HG03342 (cell line): ENCODE data around the gene MYO5B.

ENCODE experiments used
- ATAC-seq: cut with Tn5 transposase; IDR thresholded peaks from one replicate; pipeline ENCODE4 v1.9.1; 2021; ENCODE audit warnings: mild to moderate bottlenecking, moderate library complexity; ENCODE audit not compliant: unreplicated experiment

Gene MYO5B

DNA sequence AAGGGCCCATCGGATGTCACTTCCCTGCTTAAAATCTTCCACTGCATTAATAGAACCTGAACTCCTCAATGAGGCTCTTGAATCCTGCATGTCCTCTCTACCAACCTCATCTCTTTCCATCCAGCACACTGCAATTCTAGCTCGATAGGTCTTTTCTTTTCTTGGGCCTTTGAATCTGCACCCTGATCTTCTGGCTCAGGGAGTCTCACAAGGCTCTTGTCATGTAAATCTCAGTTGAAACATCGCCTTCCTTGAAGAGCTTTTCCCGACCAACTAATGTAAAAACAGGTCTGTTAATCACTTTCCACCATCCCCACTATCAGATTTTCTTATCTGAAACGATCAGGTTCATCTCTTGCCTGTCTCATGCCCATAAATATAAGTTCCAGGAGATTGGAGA, 120.5 kb downstream of the MYO5B start:
- no peak for ATAC-seq

DNA sequence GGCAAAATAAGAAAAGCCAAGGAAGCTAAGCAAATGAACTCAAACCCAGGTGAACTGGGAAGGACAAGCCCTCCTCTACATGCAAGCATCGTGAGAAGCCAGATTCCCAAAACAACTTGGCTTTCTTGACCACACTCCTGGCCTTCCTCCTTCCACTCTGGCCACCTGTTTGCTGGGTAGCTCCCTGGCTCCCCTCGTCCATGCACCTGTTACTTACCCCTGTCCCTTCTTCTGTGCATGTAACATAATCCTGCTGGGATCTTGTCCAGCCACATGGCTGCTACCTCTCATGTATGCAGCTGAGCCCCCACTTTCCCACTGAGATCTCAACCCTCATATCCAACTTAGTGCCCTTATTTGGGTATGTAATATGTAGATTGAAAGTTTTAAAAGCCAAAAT, 121.6 kb downstream of the MYO5B start:
- ATAC-seq = no peak

DNA sequence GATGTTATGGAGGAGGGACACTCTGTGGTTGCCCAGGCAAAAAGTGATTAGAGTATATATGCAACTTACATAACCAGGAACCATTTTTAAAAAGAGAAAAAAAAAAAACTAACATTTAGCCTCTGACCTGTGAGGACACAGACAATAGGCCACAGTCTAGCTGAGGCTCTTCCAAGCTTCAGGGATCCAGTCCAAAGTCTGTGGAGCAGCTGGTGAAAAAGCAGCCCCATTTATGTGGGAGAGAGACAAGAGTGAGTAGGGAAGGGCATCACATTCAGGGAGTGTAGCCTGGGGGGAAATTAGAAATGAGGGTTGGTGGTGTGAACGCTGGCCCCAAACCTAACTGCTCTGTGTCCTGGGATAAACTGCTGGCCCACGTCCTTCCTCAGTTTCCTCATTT, 122.8 kb downstream of the MYO5B start:
- ATAC-seq = no peak

DNA sequence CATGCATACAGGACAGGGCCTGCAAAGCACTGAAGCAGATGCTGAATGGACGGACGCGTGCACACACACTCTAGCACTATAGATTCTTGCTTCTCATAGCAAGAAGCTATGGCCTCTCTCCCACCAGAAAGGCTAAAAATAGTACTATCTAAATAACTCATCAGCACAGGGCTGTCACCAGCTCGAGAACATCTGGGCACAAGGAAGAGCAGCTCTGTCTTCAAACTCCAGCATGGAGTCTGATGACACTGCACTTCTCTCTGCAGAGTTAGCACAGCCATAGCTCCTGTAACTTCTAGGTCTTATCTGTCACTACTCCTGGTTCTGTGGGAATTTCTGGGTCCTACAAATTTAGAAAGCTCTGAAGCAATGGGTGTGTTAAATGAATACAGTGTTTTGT, 123.5 kb downstream of the MYO5B start:
- ATAC-seq = no peak

DNA sequence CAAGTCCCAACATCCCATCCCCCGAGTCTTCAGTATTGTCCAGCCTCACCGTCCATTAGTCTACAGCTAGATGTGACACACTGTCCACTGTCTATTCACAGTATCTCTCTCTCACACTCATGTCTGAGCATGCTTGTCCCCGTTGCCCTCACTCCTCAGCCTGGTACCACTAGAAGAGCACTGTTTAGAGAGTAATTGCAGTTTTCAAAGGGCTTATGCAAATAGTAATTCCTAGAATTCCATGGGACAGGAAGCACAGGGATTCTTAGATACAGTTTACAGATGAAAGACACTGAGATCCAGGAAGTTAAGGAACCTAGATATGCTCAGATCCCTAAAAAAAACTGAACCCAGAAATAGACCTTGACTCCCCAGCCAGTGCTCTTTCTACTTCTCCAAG, 125.5 kb downstream of the MYO5B start:
- no peak for ATAC-seq

DNA sequence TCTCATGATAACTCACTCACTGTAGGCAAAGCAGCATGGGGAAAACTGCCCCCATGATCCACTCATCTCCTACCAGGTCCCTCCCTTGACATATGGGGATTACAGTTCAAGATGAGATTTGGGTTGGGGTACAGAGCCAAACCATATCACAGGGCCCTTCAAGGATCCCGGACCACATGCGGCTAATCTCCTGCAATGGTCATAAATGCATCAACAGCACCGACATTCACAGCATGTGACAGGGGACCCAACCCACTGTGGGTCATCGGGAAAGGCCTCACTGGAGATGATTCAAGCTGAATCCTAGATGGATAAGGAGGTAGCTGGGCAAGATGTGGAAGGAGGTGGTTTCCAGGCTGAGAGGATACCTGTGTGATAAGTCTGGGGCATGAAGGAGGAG, 129.4 kb downstream of the MYO5B start:
- ATAC-seq = no peak

DNA sequence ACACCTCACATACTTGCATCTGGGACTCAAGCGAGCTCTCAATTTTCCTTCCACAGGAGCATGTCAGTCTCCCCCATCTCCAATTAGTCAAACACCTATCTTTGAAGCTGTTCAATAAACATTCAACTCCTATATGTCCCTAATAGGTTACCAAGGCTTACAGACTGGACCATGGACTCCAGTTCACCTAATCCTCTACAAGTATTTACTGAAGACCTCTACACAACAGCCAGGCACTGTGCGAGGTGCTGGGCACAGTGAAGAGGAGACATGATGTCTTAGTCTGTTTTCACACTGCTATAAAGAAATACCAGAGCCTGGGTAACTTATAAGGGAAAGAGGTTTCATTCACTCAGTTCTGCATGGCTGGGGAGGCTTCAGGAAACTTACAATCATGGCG, 129.9 kb downstream of the MYO5B start:
- no peak for ATAC-seq

DNA sequence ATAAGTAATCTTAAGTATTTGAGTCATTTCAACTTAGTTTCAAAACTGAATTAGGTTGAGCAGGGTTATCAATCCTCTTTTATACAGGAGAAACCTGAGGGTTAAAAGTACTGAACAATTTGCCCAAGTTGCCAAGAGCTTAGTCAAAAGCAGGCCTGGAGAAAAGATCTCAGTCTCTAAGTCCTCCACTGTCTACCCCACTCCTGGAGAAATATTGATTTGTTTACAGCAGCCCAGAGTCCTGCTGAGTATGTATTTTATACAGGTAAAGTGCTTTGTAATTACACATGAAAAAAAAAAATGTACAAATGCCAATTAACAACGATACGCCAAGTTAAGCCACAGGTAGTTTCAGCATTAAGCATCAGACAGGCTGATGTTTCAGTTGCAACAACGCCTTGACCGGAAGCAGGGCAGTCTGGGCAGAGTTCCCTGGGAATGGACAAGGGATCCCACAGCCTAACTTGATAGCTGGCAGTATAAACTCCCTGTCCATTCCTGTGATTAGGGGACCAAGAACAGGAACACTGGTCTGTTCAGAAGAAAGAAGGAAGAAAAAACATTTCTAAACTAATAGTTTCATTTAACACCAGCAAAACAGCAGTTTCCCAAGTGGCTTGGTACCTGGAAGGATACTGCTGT, 132.9 kb downstream of the MYO5B start:
- ATAC-seq = no peak

DNA sequence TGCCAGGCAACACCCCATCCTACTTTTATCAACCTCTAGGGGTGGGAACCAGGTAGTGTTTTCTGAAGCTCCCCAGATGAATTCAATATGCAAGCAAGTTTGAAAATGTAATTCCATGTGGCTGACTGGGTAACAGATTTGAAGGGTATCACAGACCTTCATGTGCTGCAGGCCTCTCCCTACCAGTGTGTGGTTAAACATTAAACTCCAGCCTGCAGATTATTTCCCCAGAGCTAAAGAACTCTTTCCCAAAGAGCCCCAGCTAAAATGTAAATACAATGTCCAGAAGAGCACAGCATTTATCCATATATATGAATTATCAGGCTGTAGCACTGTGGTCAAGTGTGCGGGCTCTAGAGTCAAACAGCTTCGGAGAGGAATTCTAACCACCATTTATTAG, 134.1 kb downstream of the MYO5B start:
- no peak for ATAC-seq

DNA sequence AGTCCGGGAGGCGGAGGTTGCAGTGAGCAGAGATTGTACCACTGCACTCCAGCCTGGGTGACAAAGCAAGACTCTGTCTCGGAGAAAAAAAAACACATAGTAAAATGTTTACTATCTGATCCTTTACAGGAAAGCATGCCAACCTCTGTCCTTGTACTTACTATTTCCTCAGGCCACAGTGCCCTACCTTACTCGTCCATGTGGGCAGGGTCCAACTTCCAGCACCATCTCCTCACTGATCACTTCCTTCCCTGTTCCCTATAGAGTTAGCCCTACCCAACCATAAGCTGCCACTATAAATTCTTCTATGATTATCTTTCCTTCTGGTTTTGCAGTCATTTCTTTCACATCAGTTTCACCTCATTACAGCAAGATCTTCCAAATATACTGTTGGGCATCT, 136.2 kb downstream of the MYO5B start:
- no peak for ATAC-seq

DNA sequence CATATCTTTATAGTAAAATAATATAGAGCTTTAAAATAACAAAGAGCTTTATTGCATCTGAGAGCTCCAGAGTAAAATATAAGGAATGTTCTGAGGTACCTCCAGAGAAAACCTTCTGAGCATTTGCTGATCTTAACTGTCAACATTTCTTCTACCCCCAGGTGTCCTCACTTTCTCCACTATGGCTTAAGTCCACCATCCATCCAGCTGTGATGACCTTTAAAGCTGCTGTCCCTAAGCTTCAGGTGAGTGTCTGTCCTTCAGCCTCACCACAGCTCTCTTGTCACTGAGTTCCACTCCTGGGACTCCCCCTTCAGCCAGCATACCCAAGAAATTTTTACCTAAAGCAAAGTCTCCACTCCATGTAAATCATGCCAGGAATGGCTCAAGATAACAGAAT, 137.9 kb downstream of the MYO5B start:
- no peak for ATAC-seq

DNA sequence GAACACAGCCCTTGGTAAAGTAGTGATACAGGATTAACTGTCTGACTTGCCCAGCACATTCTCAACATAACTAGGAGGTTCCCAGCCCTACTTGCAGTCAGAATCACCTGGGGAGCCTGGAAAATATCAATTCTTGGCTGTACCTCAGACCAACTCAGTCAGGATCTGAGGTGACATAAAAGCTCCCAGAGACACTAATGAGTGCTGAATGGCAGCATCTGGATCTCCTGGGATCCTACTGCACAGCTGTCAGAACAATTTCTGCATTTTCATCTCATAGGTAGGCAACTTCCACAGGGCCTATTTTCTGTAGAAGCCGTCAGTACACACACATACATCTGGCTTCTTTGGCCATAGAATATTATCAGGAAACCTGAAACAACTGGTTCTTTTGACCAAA, 138.8 kb downstream of the MYO5B start:
- ATAC-seq = no peak

DNA sequence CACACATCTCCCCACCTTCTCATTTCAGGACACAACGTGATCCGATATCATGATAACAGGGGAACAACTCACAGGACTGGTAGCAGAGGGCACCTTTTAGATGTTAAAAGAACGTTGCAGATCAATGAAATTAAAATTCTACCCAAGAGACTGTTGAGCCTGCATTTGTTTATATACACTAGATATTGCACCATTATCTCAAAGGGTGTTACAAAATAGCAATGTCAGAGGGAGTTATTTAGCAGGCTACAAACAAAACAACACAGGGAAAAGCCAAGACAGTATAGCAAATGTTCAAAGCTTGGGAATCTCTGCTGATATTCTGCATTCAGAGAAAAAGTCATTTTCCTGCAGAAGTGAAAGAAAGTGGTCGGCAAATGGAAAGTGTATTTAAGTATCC, 139.5 kb downstream of the MYO5B start:
- ATAC-seq = no peak

DNA sequence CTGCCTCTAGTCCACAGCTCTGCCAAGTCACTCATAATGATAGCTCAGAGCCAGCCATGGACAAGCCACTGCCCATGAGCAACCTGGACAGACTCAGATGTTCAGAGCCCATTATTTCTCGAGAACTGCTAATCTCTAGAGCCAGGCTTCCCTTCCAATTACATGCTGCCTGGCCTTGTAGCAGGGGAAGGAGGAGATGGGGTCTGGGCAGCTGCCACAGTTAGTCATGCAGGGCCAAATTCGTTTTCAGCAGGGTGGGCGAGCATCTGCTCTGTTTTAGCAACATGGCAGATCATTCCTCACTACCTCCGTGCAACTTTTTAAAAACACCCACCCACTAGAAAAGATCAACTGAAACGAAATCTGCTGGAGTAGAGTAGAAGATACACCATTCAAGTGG, 141.8 kb downstream of the MYO5B start:
- ATAC-seq = no peak

DNA sequence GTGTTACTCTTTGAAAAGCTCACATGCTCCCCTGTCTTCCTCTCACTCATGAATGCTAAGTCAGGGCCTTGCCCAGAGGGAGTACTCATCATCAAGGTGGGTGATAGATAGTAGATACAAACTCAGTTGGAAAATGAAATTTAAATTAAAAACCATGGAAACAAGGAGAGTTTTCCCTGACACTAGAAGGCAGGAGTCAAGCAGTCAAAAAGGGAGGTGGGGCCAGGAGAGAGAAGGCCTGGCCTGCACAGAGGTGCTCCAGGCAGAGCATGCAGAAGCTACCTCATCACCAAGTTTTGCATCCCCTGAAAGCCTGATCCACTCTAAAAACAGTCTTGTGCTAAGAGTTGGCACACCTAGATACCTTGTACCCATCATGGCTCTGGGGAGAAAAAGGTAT, 143.7 kb downstream of the MYO5B start:
- no peak for ATAC-seq

DNA sequence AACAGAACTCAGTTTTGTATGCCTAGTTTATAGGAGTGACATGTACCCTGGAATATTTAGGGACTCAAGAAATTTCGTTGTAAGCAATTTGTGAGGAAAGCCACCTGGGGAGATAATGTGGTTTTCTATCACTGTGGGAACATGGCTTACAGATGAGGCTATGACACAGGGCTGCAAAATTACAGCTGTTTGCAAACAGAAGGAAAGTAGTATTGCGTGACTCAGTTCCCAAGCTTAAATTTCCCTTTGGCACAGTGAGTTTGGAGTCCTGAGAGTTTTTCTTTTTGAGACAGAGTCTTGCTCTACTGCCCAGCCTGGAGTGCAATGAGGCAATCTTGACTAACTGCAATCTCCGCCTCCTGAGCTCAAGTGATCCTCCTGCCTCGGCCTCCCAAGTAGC, 149.8 kb downstream of the MYO5B start:
- ATAC-seq = no peak

DNA sequence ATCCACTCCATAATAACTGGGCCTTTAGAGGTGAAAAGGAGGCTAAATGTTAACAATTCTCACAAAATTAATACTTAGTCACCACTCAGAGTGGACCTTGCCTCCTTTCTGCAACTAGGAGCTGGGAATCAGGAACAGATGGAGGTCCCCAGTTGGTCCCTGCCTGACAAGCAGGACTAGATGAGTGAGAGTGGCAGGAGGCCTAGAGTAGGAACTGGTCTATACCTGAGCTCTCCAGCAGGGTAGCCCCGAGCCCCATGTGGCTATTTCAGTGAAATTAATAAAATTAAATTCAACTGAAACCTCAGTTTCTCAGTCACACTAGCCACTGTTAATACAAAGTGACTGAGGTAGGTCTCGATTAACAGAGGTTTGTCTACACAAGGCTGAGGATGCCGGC, 150.5 kb downstream of the MYO5B start:
- no peak for ATAC-seq

DNA sequence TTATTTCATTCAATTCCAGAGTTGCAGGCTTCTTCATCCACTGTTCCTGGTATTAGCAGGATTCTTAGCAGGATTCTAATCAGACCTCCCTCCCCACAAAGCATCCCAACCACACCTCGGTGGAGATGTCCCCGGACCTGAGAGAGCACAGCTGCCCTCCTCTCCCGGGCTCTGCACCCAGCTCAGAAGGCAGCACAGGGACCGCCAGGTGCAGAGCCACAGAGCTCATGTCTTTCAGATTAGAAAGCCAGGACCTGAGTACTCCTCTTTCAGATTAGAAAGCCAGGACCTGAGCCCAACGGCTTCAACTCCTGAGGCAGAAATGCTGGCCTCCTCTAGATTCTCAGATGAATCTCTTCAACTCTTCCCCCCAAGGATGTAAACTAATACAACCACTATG, 152.3 kb downstream of the MYO5B start:
- no peak for ATAC-seq

DNA sequence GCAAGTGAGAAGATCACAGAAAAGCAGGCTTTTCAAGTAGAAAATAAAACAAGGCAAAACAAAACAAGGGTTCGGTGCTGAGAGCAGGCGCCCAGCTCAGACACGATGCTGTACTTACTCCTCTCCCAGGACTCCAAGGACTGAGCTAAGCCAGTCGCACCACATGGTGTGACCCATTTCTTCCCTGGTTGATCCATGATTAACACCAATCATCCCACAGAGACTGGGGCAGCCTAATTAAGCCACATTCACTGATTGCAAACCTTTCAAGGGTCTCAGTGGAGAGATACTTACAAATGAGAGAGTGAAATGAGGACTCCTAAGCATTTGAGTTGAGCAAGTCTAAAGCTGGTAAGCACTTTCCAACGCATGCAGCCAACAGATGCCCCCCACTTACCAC, 155.2 kb downstream of the MYO5B start:
- ATAC-seq = no peak

DNA sequence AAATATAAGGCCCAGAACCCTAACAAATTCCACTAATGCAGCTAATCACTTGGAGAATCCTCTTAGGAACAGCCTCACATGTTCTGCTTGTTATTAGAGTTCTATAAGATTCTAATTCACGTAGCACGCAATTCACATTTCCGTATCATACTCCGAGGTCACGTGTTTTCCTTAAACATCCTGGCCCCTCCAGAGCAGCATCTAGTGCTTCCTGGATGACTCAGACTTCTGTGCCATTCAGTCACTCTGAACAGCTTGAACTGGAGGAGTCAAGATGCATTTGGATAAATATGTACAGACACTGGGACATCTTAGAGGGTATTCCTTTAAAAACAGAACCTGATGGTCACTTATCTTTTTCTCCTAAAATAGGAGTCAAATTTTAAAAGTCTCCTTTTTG, 156.5 kb downstream of the MYO5B start:
- no peak for ATAC-seq

DNA sequence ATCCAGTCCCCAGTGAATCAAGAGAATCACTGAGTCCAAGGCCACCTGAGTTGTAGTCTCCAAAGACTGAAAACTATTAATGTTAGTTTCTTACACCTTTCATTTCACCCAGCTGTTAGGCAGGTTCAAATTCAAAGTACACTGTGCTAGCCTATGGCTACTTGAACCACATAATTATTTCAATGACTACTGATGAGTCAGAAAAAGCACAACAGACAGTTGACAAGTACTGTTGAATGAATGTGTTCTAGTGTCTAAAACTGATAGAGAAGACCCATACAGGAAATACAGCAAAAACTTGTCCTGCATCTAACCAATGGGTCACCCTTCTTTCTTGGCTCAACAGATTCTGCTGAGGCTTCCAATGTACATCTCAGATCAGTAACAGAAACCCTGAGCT, 160.9 kb downstream of the MYO5B start:
- ATAC-seq = no peak

DNA sequence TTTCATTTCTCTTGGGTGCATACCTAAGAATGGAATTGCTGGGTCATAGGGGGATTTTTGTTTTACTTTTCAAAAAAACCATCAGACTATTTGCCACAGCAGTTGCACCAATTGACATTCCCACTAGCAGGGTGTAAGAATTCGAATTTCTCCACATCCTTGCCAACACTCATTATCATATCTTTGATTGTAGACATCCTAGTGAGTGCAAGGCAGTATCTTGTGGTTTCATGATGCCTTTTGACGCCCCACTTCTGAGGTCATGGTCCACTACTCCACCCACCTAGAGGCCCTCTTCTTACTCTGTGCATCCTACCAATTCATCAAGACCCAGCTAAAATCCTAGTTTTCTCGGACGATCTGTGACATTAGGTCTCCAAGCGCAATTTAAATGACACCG, 161.9 kb downstream of the MYO5B start:
- no peak for ATAC-seq

DNA sequence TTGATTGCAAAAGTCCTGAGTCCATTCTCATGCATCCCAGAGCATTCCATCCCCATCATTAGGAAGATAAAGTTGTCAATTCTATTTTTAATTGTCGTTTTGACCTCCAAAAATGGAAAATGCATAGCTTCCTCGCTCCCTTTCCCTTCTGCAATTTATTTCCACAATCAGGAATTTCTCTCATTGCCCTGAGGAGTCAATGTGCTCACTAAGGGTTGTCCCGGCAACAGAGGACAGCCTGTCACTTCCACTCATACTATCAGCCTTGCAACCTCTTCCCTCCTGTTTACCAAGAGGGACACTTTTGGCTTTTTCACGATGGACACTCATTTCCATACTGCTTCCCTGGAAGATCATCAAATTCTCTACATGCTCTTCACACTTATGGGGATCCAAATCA, 164.8 kb downstream of the MYO5B start:
- no peak for ATAC-seq

DNA sequence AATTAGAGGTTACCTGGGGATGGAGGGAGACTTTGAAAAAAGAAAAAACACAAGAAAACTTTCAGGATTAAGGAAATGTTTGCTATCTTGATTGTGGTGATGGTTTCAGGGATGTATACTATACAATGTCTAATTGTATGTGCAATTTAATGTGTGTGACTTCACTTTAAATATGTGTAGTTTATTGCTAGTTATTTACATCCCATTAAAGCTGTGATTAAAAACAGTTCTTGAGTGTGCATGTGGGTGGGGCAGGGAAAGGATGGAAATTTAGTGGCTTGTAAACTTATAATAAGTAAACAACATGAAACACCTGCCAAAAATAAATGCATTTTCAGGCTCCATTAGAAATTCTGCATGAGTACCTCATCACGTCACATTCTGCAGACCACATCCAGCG, 167.0 kb downstream of the MYO5B start:
- no peak for ATAC-seq
